GM12878 (cell line): ENCODE data around the gene HID1. TPM values are rescaled to one million over a fixed set of nuclear protein-coding genes. Genes with fewer than 3 reads are reported as not detected.

ENCODE experiments used
- BCL11A ChIP-seq: IDR thresholded peaks from 2 replicates; pipeline ENCODE4 v1.6.1; 2011; ENCODE audit warnings: low read depth, low read length
- BHLHE40 ChIP-seq, 2 experiments: fragments of 450-650 bp in 1 of 2; IDR thresholded peaks; 2 replicates each; pipeline ENCODE4 v1.6.1; 2011 to 2017; ENCODE audit warnings: low read depth in 2 of 2, borderline replicate concordance in 1 of 2, improper control_type of control experiment in 1 of 2, low read length in 1 of 2, mild to moderate bottlenecking in 1 of 2
- CHD4 ChIP-seq: fragments of 200-600 bp; sonication (generic); IDR thresholded peaks from 2 replicates; pipeline ENCODE4 v1.6.1; 2016; ENCODE audit warnings: mild to moderate bottlenecking
- DPF2 ChIP-seq: fragments of 450-650 bp; IDR thresholded peaks from 2 replicates; pipeline ENCODE4 v1.6.1; 2017; ENCODE audit warnings: mild to moderate bottlenecking
- EGR1 ChIP-seq, 2 experiments: IDR thresholded peaks; 1 replicate in 1 of 2; 2 replicates in 1 of 2; pipeline ENCODE4 v1.6.1; 2011 to 2012; ENCODE audit warnings: low read depth in 2 of 2, low read length in 2 of 2, borderline replicate concordance in 1 of 2, mild to moderate bottlenecking in 1 of 2, moderate library complexity in 1 of 2
- EP300 ChIP-seq, 2 experiments: fragments of 150-350 bp in 1 of 2; IDR thresholded peaks; 2 replicates each; pipeline ENCODE4 v1.6.1; 2011 to 2012; ENCODE audit warnings: low read depth in 2 of 2, low read length in 2 of 2, borderline replicate concordance in 1 of 2, improper control_type of control experiment in 1 of 2, inconsistent platforms in 1 of 2; ENCODE audit not compliant: control insufficient read depth in 1 of 2
- MYB ChIP-seq: fragments of 150-350 bp; IDR thresholded peaks from 2 replicates; pipeline ENCODE4 v1.6.1; 2014; ENCODE audit warnings: mild to moderate bottlenecking, low read depth, low read length, borderline replicate concordance
- PBX3 ChIP-seq: IDR thresholded peaks from 2 replicates; pipeline ENCODE4 v1.6.1; 2011; ENCODE audit warnings: mild to moderate bottlenecking, low read depth, low read length, moderate library complexity; ENCODE audit not compliant: insufficient replicate concordance
- POLR2A ChIP-seq: IDR thresholded peaks from 2 replicates; pipeline ENCODE4 v1.6.1; 2011; ENCODE audit warnings: low read depth, mild to moderate bottlenecking, low read length
- RB1 ChIP-seq: fragments of 450-650 bp; formaldehyde crosslinking; IDR thresholded peaks from 2 replicates; pipeline ENCODE4 v1.6.1; 2017; ENCODE audit warnings: mild to moderate bottlenecking, borderline replicate concordance
- RBBP5 ChIP-seq: fragments of 200-600 bp; sonication (generic); conservative IDR thresholded peaks from 2 replicates; pipeline ENCODE4 v1.6.1; 2016
- RFX5 ChIP-seq: IDR thresholded peaks from 2 replicates; pipeline ENCODE4 v1.6.1; 2011; ENCODE audit warnings: low read depth, low read length, improper control_type of control experiment
- WRNIP1 ChIP-seq: IDR thresholded peaks from 2 replicates; pipeline ENCODE4 v1.6.1; 2011; ENCODE audit warnings: low read depth, low read length, improper control_type of control experiment, borderline replicate concordance
- polyA plus RNA-seq, 11 experiments: library from polyadenylated mRNA; depleted of rRNA in 4 of 11; unstranded in 6 of 11; stranded (reverse) in 5 of 11; fragments of >200 nt; fragmentation: Nextera tagmentation in 4 of 11; fragmentation: Illumina TruSeq in 1 of 11; extraction: Ambion mirVana in 4 of 11; extraction: Trizol in 1 of 11; gene quantifications; 1 replicate in 1 of 11; 2 replicates in 10 of 11; pipeline versions ENCODE4 v1.2.1 to v1.2.3, GENCODE V29; 2011 to 2016; ENCODE audit warnings: inconsistent platforms in 2 of 11, missing spikeins in 2 of 11, low read depth in 1 of 11
- total RNA-seq, 4 experiments: library from RNA; depleted of rRNA in 3 of 4; stranded (reverse); fragments of >200 nt in 3 of 4; fragmentation: Illumina TruSeq in 1 of 4; extraction: Trizol in 1 of 4; gene quantifications; 2 replicates each; pipeline versions ENCODE4 v1.2.1 to v1.2.3, GENCODE V29; 2013 to 2021
- TF ChIP-seq, protein P1 (sequence below): fragments of 450-650 bp; IDR thresholded peaks from 2 replicates; pipeline ENCODE4 v1.6.1; 2017; ENCODE audit warnings: mild to moderate bottlenecking, moderate library complexity
- TF ChIP-seq, protein P2 (sequence below): IDR thresholded peaks from 2 replicates; pipeline ENCODE4 v1.6.1; 2011; ENCODE audit warnings: borderline replicate concordance, low read depth, mild to moderate bottlenecking, moderate library complexity, mixed read lengths, low read length; ENCODE audit not compliant: insufficient read depth; ENCODE audit errors: extremely low read length

HID1 gene
- total and polyA plus RNA-seq, 10 of the 15 experiments (the other 5 are each of a cell fraction or from before 2014, with no cell fraction given) = 0.04 to 0.77 (median 0.32) TPM; not detected in 2

DNA sequence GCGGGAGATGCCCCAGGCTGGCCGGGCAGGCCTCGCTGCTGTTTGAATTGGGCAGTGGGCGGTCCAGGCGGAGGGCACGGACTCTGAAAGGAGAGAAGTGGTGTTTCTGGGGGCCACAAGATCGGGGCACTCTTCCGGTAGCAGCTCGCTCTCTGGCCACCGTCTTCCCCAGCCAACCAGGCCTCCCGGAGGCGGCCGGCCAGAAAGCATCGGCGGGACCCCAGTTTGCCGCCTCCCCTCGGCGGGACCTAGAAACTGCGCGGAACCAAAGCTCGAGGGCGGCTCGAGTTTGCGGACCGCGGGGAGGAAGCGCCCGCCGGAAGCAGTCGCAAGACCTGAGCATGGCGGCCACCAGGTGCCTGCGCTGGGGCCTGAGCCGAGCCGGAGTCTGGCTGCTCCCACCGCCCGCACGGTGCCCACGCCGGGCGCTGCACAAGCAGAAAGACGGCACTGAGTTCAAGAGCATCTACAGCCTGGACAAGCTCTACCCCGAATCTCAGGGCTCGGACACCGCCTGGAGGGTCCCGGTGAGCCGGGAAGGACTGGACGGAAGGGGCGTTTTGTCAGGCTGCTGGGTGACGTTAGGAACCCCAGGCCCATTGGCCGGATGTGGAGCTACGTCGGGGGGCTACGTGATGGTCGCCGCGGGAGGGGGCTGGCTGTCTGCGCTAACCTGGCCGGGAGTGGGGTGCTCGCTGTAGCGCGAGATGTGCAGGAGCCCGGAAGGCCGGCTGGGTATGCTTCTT lies 40.0 kb upstream of the HID1 start, which contains the start of gene MRPL58 (continued):
- TF ChIP-seq PBX3 (no peak), RB1 (peak; percentile 85; the same call in 1 of the 2 replicates), EGR1 (IDR thresholded peaks at IDR 0.05; ENCODE audit: borderline replicate concordance in 1 of 2, low read depth in 2 of 2, low read length in 2 of 2) (peak; percentile 48 to 67; a peak in 2 of 3 replicates), DPF2 (no peak), MYB (no peak), POLR2A (peak; percentile 99), EP300 (IDR thresholded peaks at IDR 0.05; ENCODE audit: borderline replicate concordance in 1 of 2, control insufficient read depth in 1 of 2, low read depth in 2 of 2, low read length in 2 of 2) (no peak), BHLHE40 (IDR thresholded peaks at IDR 0.05; ENCODE audit: borderline replicate concordance in 1 of 2, low read depth in 2 of 2, low read length in 1 of 2) (peak; percentile 12 to 48; a peak in 1 of 4 replicates), RFX5 (no peak), RBBP5 (no peak), BCL11A (no peak), WRNIP1 (no peak), CHD4 (no peak)
- TF ChIP-seq, protein P1, sequence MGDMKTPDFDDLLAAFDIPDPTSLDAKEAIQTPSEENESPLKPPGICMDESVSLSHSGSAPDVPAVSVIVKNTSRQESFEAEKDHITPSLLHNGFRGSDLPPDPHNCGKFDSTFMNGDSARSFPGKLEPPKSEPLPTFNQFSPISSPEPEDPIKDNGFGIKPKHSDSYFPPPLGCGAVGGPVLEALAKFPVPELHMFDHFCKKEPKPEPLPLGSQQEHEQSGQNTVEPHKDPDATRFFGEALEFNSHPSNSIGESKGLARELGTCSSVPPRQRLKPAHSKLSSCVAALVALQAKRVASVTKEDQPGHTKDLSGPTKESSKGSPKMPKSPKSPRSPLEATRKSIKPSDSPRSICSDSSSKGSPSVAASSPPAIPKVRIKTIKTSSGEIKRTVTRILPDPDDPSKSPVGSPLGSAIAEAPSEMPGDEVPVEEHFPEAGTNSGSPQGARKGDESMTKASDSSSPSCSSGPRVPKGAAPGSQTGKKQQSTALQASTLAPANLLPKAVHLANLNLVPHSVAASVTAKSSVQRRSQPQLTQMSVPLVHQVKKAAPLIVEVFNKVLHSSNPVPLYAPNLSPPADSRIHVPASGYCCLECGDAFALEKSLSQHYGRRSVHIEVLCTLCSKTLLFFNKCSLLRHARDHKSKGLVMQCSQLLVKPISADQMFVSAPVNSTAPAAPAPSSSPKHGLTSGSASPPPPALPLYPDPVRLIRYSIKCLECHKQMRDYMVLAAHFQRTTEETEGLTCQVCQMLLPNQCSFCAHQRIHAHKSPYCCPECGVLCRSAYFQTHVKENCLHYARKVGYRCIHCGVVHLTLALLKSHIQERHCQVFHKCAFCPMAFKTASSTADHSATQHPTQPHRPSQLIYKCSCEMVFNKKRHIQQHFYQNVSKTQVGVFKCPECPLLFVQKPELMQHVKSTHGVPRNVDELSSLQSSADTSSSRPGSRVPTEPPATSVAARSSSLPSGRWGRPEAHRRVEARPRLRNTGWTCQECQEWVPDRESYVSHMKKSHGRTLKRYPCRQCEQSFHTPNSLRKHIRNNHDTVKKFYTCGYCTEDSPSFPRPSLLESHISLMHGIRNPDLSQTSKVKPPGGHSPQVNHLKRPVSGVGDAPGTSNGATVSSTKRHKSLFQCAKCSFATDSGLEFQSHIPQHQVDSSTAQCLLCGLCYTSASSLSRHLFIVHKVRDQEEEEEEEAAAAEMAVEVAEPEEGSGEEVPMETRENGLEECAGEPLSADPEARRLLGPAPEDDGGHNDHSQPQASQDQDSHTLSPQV = no peak
- TF ChIP-seq, protein P2, sequence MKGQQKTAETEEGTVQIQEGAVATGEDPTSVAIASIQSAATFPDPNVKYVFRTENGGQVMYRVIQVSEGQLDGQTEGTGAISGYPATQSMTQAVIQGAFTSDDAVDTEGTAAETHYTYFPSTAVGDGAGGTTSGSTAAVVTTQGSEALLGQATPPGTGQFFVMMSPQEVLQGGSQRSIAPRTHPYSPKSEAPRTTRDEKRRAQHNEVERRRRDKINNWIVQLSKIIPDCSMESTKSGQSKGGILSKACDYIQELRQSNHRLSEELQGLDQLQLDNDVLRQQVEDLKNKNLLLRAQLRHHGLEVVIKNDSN = no peak
- TF ChIP-seq, all 136 proteins: peak for 72
